Neutrophil (primary cell): Measurements from ENCODE around the gene CDC73.
A peak's percentile ranks its signal among the peaks of the same experiment; 100 is the strongest.

ENCODE experiments used
- H3K27ac ChIP-seq: fragments of 200-600 bp; sonication (generic); 2 replicates; pipeline ENCODE4 v1.5.1; 2016; ENCODE audit warnings: mild to moderate bottlenecking, moderate library complexity
- H3K27me3 ChIP-seq: fragments of 200-600 bp; sonication (generic); 2 replicates; pipeline ENCODE4 v1.6.0; 2016; ENCODE audit warnings: mild to moderate bottlenecking
- H3K36me3 ChIP-seq: fragments of 200-600 bp; sonication (generic); 2 replicates; pipeline ENCODE4 v1.5.1; 2017
- H3K4me1 ChIP-seq, 2 experiments: fragments of 200-600 bp in 1 of 2; sonication (generic) in 1 of 2; 1 replicate in 1 of 2; 2 replicates in 1 of 2; pipeline versions ENCODE4 v1.5.1 to v1.6.1; 2013 to 2016; ENCODE audit warnings: low read depth in 1 of 2, low read length in 1 of 2, mild to moderate bottlenecking in 1 of 2, moderate library complexity in 1 of 2; ENCODE audit not compliant: control insufficient read depth in 1 of 2, insufficient read depth in 1 of 2
- H3K4me3 ChIP-seq, 2 experiments: fragments of 200-600 bp in 1 of 2; sonication (generic) in 1 of 2; 1 replicate in 1 of 2; 2 replicates in 1 of 2; pipeline ENCODE4 v1.5.1; 2013 to 2016; ENCODE audit warnings: low read depth in 1 of 2, low read length in 1 of 2, mild to moderate bottlenecking in 1 of 2, moderate library complexity in 1 of 2
- H3K9me3 ChIP-seq: fragments of 200-600 bp; sonication (generic); 2 replicates; pipeline ENCODE4 v1.5.1; 2016
- CTCF ChIP-seq: fragments of 200-600 bp; sonication (generic); IDR thresholded peaks from 2 replicates; pipeline ENCODE4 v1.5.1; 2016; ENCODE audit warnings: antibody characterized with exemption

Gene CDC73

GRCh38 chr1:193086342-193086741, 35.5 kb upstream of the CDC73 start:
- peaks cover 62% of the 10 kb centered on the region for H3K36me3 ChIP-seq

GRCh38 chr1:193087893-193088292, 33.9 kb upstream of the CDC73 start:
- Histone ChIP-seq H3K27ac (no peak overlapping the region), H3K9me3 (no peaks in the 10 kb centered on the region), H3K4me3 (no peak overlapping the region), H3K27me3 (no peaks in the 10 kb centered on the region), H3K4me1 (no peaks in the 10 kb centered on the region), H3K36me3 (peaks cover 55% of the 10 kb centered on the region)
- no peak for TF ChIP-seq CTCF

More at GRCh38 chr1:193086342-193086741, 35.5 kb upstream of the CDC73 start:
- Histone ChIP-seq H3K4me1 (no peaks in the 10 kb centered on the region), H3K9me3 (no peaks in the 10 kb centered on the region), H3K27ac (no peak overlapping the region), H3K27me3 (no peaks in the 10 kb centered on the region), H3K4me3 (no peak overlapping the region)
- TF ChIP-seq CTCF: no peak

- TF ChIP-seq CTCF: no peak
- Histone ChIP-seq H3K27ac (no peak overlapping the region), H3K4me1 (peaks cover 9 to 12% of the 10 kb centered on the region in 2 experiments), H3K9me3 (no peaks in the 10 kb centered on the region), H3K27me3 (no peaks in the 10 kb centered on the region), H3K4me3 (no peak overlapping the region), H3K36me3 (peaks cover 39% of the 10 kb centered on the region)
These were observed 31.0 kb upstream of the CDC73 start for GRCh38 chr1:193090865-193091264.

- peaks cover 62% of the 10 kb centered on the region for H3K36me3 ChIP-seq
- peak overlapping the region; percentile 57 for H3K27ac ChIP-seq
- H3K27me3 ChIP-seq: no peaks in the 10 kb centered on the region
- H3K4me3 ChIP-seq: no peak overlapping the region
- TF ChIP-seq CTCF: no peak
- no peaks in the 10 kb centered on the region for H3K9me3 ChIP-seq
- peaks cover 9 to 12% of the 10 kb centered on the region in 2 experiments for H3K4me1 ChIP-seq
These were observed 27.7 kb upstream of the CDC73 start for GRCh38 chr1:193094112-193094511.

- Histone ChIP-seq H3K9me3 (no peaks in the 10 kb centered on the region), H3K4me3 (no peak overlapping the region), H3K27ac (no peak overlapping the region), H3K4me1 (peaks cover 29 to 31% of the 10 kb centered on the region in 2 experiments), H3K27me3 (no peaks in the 10 kb centered on the region), H3K36me3 (peaks cover 27% of the 10 kb centered on the region)
- no peak for TF ChIP-seq CTCF
These were observed 19.2 kb upstream of the CDC73 start for GRCh38 chr1:193102662-193103061.
